Dermis blood vessel endothelial cell (primary cell): ENCODE data around the gene MINDY4. TPM values are rescaled to one million over a fixed set of nuclear protein-coding genes. Genes with fewer than 3 reads are reported as not detected.

Experiments used
- DNase-seq: peaks from one replicate; pipeline ENCODE4 v3.0.0; 2010
- total RNA-seq: library from RNA; depleted of rRNA; stranded (reverse); fragments of >200 nt; gene quantifications from 2 replicates; pipeline ENCODE4 v1.2.3, GENCODE V29; 2014

Gene MINDY4
- total RNA-seq, result 2.7 and 6.1 TPM in 2 replicates

- DNase-seq, result peak; percentile 88
Observed at GRCh38 chr7:30771174-30771879, at the start of gene MINDY4. MINDY4 (plus strand) TSS chr7:30771417; CDS start chr7:30771494, 77 bp downstream.

- DNase-seq, result no peak
Observed at GRCh38 chr7:30722187-30722586, 49.0 kb upstream of the MINDY4 start.

GRCh38 chr7:30722671-30723070, 48.5 kb upstream of the MINDY4 start:
- DNase-seq, result no peak

GRCh38 chr7:30723776-30724175, 47.4 kb upstream of the MINDY4 start:
- DNase-seq, result no peak

- DNase-seq, result no peak
Observed at GRCh38 chr7:30726296-30727006, 44.8 kb upstream of the MINDY4 start.

- DNase-seq, result no peak
Observed at GRCh38 chr7:30727061-30727945, 43.9 kb upstream of the MINDY4 start.

- DNase-seq, result no peak
Observed at GRCh38 chr7:30728591-30729100, 42.6 kb upstream of the MINDY4 start.

GRCh38 chr7:30729642-30730041, 41.6 kb upstream of the MINDY4 start:
- no peak for DNase-seq

- DNase-seq, result no peak
Observed at GRCh38 chr7:30730097-30730496, 41.1 kb upstream of the MINDY4 start.

- DNase-seq, result no peak
Observed at GRCh38 chr7:30730996-30731395, 40.2 kb upstream of the MINDY4 start.

GRCh38 chr7:30731581-30731980, 39.6 kb upstream of the MINDY4 start:
- peak; percentile 8 for DNase-seq

- DNase-seq, result no peak
Observed at GRCh38 chr7:30732606-30733005, 38.6 kb upstream of the MINDY4 start.

- no peak for DNase-seq
Observed at GRCh38 chr7:30733216-30733615, 38.0 kb upstream of the MINDY4 start.

- DNase-seq, result no peak
Observed at GRCh38 chr7:30733691-30734090, 37.5 kb upstream of the MINDY4 start.

- DNase-seq, result no peak
Observed at GRCh38 chr7:30734497-30734896, 36.7 kb upstream of the MINDY4 start.

- DNase-seq, result no peak
Observed at GRCh38 chr7:30735631-30736030, 35.6 kb upstream of the MINDY4 start.

GRCh38 chr7:30736291-30736690, 34.9 kb upstream of the MINDY4 start:
- no peak for DNase-seq

GRCh38 chr7:30738026-30738915, 32.9 kb upstream of the MINDY4 start:
- DNase-seq, result no peak

- DNase-seq, result no peak
Observed at GRCh38 chr7:30739691-30740090, 31.5 kb upstream of the MINDY4 start.

GRCh38 chr7:30740417-30741181, 30.6 kb upstream of the MINDY4 start:
- DNase-seq, result peak; percentile 79

- DNase-seq, result no peak
Observed at GRCh38 chr7:30741289-30741688, 29.9 kb upstream of the MINDY4 start.
